Erythroblast (primary cell): ENCODE results near the gene PBRM1.

Source experiments
- DNase-seq, 2 experiments: peaks; one replicate each; lab custom pipeline; 2025; lab: John Stamatoyannopoulos, UW
- GATA1 ChIP-seq: IDR thresholded peaks from 2 replicates; pipeline ENCODE4 v1.6.1; 2011; ENCODE audit warnings: low read depth, mild to moderate bottlenecking, control low read depth, low read length, moderate library complexity
- POLR2A ChIP-seq: IDR thresholded peaks from 2 replicates; pipeline ENCODE4 v1.6.1; 2011; ENCODE audit warnings: mild to moderate bottlenecking, low read length

Gene PBRM1

GRCh38 chr3:52712291-52713212 is 26.8 kb upstream of the PBRM1 start:
- no peak for TF ChIP-seq POLR2A
- TF ChIP-seq GATA1: no peak
- no peak for DNase-seq

GRCh38 chr3:52710512-52710911 is 24.8 kb upstream of the PBRM1 start:
- no peak for DNase-seq
- TF ChIP-seq GATA1: no peak
- no peak for TF ChIP-seq POLR2A

DNA sequence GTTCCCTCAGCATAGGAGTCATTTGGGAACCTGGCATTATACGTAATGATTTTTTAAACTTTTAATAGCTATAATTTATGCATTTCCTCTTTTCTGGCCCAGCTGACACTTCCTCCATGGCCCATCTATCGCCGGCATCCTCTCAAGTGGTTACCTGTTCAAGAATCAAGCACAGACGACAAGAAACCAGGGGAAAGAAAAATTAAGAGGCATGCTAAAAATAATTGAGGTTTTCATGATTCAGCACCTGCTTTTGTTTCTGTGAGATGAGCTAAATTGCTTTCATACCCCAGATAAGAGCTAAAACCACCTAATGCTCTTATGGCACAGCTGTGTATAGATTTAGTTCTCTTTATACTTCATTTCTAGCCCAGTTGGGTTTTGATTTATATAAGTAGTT is 21.9 kb upstream of the PBRM1 start:
- no peak for DNase-seq
- TF ChIP-seq GATA1: no peak
- no peak for TF ChIP-seq POLR2A

GRCh38 chr3:52705688-52706686 is 20.3 kb upstream of the PBRM1 start, which contains the start of the genes GLT8D1 and SPCS1:
Gene GLT8D1 (minus strand): TSS chr3:52705791. CDS start chr3:52700460, 5,331 bp downstream.
Gene SPCS1 (plus strand): TSS chr3:52706106. CDS start chr3:52706247, 141 bp downstream.
- TF ChIP-seq GATA1 (no peak), POLR2A (peak; percentile 94)
- peak; percentile 93 to 96 for DNase-seq

DNA sequence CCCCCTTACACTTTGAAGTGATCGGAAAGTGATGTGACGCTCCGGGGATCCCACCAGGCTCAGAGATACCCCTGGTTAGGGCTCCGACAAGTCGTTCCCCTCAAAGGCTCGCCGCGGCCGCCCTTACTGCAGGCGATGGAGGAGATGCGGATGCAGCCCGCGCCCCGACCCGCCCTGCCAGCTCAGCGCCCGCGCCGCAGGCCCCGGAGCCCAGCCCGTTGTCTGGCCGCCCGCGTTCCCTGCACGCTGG is 19.6 kb upstream of the PBRM1 start:
- TF ChIP-seq POLR2A (no peak), GATA1 (no peak)

DNA sequence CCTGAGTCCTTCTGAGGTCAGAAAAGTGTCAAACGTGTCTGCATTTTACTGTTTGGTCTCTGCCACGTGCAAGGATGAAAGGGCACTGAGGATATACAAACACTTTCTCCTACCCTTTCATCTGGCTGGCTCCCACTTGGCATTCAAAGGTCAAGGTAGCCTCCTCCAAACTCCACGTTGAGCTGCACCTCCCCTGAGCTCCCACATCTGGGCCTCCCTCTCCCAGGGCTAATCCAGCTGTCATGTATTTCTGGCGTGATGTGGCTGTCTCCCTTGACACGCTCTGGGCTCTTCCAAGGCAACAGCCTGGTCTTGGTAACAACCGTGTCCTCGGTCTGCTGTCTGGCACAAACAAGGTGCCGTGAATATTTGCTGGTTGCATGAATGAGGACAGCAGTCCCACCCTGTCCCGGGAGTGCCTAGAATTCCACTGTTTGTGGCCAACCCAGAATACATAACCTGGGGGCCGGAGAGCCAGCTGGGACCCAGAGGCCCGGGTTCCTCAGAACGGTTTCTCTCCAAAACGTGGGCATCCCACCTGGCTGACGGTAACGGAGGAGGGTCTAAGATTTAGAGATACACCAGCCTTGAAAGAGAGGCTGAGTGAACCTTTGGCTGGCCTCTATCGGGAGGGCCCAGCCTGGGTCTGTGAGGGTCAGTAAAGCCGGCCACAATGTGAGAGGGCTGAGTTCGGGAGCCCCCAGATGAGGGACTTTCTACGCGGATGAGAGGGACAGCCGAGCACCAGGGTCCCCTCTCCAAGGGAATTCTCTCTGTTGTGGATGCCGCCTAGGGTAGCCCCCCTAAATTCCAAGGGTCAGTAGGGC is 19.1 kb upstream of the PBRM1 start:
- no peak for TF ChIP-seq GATA1
- TF ChIP-seq POLR2A: no peak
- DNase-seq: peak; percentile 51 to 55

More for the DNA sequence above, 19.6 kb upstream of the PBRM1 start:
- no peak for DNase-seq

- no peak for TF ChIP-seq POLR2A
- TF ChIP-seq GATA1: no peak
- peak; percentile 43 to 64 for DNase-seq
These were observed 17.6 kb upstream of the PBRM1 start for GRCh38 chr3:52703341-52703740.

DNA sequence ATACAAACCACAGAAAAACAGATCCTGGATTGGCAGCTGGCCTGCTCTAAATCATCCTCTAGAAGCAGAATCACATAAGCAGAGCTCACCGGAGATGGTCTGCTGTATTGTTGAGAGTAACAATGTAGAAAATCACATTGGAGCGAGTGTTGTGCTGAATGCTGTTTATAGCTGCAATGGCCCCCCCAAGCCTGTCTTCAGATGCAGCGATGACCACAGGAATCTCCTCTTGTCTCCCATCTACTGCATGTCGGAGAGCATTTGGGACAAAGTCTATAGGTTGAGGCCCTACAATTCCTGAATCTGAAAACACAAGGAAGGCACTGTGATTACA is 11.9 kb upstream of the PBRM1 start:
- no peak for DNase-seq
- TF ChIP-seq GATA1 (no peak), POLR2A (no peak)

DNA sequence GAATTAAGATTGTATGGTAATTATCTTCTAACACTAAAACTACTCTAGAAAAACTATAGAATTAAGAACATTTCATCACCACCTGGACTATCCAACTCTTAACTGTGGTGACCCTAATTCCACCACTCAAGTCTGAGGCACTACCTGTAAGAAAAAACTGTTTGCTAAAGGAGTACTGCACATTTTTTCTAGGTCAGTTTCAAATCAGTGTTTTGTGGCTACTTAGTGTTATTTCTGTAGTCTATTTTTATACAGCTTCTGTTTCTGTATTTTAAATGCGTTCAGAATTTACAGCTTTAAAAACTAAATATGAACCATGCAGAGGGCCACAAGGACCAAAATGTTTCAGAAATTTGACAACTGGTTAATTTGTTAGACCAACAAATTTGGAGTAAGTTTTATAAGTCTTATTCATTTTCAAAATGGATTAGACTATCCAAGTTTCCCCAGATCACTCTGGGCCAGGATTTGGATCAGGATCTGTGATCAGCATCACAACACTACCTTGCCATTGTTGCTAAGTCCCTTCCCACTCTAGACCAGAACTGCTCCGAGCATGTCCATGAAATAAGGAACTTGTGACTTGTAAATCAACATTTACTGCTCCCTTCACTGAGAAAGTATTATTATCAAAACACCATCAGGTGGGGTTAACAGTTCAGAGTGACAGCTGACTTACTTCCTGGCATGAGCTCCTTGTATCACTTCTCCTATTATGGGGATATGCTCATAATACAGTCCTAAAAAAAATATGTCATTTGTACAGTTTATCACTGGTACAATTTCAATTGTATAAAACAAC is 11.3 kb upstream of the PBRM1 start:
- TF ChIP-seq POLR2A: no peak
- TF ChIP-seq GATA1: no peak

GRCh38 chr3:52695798-52696671 is 10.3 kb upstream of the PBRM1 start:
- no peak for DNase-seq
- TF ChIP-seq POLR2A: peak; percentile 26
- TF ChIP-seq GATA1: no peak

More for the DNA sequence above, 11.3 kb upstream of the PBRM1 start:
- DNase-seq: no peak

- no peak for DNase-seq
- no peak for TF ChIP-seq GATA1
- peak; percentile 30 for TF ChIP-seq POLR2A
These were observed 8.9 kb upstream of the PBRM1 start for GRCh38 chr3:52694528-52695189.
